ENCODE results near the gene FRMPD4.

The FRMPD4 gene

DNA sequence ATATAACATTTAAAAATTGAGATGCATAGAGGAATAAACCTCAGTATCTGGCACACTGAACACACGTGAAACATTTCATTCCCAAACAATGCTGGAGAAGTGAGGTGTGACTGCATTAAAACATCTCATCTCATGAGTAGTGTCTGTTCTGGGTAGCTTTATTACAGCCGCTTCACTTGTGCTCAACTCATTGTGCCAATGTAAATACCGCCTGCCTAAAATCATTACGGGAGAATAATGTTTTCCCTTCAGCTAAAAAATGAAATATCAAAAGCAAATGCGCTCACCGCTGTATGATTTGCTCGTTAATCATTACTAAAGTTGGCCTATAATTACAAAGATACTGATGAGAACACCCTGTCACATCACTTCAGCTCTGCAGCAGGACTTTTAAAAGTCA is 542.8 kb downstream of the FRMPD4 start:
- no peak for DNase-seq

DNA sequence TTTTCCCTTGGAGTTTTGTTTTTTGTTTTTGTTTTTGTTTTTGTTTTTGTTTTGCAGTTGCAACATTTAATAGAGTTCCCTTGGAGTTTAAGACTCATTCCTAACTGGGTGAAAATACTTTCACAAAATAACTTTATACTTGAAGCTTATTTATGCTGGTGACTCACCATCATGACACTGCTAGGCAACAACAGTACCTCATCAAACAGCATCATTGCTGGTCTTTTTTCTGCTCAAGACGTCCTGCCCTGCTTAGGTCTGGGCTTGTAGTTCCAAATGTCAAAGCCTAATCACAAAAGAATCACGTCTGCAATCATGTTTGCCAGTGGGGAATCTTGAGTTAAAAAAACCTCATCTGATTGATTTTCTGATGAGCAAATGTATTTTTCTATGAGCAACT is 547.3 kb downstream of the FRMPD4 start:
- DNase-seq, result no peak

DNA sequence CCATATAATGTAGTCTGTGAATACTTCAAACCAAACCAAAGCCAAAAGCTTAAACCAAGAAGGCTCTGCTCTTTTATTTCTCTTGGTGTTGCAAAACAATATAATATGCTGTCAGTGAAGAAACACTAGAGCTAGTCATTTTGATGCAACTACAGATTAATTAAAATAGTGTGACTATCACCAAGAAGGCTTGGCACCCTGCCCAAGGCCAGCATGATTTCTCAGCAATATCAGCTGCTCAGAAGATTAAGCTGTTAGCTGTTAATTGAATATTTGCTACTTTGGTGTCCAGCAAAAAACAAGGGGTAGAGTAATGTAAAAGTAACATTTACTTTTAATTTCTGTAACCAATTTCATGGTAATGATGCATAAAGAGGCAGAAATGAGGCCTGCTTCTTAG is 548.1 kb downstream of the FRMPD4 start:
- DNase-seq, result no peak

DNA sequence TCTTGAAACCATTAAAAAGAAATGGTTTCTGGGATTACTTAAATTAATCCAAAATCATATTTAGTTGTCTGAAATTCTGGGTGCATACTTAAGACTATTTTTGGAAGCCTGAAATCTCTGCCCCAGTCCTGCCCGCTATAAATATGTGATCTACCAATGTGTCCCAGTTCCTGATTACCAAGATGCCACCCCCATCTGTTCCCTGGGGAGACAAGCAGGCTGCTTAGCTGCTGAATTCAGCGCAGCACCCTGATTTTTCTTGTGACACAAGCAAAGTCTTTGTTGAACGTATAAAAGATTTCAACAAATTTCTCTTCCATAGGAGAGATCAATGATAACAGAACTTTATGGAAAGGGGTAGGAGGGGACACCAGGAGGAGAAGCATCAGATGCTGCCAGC is 552.4 kb downstream of the FRMPD4 start:
- DNase-seq, result no peak

DNA sequence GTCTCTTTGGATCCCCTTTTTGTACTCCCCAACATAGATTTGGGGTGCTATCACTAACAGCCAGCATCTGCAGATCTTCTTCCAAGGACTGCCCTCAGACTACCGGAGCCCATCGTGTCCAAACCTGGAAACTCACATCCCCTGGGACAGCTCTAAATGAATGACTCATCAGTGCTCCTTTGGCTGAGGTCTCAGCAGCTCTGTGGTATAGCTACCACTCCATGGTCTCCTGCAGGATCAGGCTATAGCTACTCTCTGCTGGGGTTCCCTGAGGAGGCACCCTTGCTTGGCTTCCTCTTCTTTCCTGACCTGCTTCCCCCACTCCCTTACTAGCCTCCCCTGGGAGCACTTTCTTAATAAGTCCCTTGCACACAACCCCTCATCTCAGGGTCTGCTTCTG is 555.5 kb downstream of the FRMPD4 start:
- DNase-seq, result no peak

DNA sequence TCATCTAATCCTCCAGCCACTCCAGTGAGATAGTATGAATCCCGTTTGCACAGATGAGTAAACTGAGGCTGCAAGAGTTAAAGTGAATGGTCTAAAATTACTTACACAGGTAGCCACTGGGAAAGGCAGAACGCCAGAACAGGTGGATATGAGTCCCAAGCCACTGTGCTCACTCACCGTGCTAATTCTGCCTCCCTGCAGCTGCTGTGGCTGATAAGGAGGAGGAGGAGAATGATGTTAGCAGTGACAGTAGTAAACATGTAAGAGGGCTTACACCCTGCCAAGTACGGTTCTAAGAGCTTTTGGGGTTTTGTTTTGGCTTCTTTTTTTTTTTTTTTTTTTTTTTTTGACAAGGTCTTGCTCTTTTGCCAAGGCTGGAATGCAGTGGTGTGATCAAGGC is 562.5 kb downstream of the FRMPD4 start:
- no peak for DNase-seq

DNA sequence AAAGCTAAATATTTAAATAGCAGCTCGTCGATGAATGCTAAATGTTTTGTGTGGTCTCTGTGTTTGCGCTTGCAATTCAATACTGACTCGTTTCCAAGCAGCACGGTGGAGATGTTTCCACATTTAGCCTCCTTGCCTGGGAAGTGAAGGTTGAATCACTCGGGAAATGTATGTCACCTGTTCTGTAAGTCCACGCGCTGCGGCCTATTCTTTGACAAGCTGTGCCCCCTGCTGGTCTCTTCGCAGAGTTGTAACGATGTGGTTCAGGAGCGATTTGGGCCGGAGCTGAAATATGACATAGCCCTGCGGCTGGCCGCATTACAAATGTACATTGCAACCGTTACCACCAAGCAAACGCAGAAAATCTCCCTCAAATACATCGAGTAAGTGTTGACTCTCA is 563.4 kb downstream of the FRMPD4 start:
- peak; percentile 76 for DNase-seq

DNA sequence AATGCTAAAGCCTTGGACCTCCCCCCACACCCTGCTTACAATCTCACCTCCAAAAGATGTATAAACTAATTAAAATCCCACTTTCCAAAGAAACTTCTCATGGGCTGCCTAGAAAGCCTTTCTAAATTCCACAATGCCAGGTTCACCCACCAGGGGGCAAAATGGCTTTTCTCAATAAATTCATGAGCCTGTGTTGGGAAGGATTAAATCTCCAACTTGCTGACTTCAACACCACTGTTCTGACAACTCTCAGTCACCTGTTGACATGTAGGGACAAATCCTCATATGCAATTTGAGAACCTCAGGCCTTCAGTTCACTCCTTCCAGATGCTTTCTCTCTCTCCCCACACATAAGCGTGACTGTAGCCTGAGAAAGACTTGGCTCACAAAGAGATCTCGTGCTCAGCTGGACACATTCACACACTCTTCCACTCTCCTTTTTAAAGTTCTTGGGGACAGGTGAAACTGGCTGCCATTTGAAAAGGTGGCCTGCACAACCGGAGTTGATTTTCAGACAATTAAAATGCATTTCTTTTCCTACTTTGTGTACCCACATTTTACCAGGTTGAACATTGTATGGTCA is 564.3 kb downstream of the FRMPD4 start:
- peak; percentile 10 for DNase-seq

DNA sequence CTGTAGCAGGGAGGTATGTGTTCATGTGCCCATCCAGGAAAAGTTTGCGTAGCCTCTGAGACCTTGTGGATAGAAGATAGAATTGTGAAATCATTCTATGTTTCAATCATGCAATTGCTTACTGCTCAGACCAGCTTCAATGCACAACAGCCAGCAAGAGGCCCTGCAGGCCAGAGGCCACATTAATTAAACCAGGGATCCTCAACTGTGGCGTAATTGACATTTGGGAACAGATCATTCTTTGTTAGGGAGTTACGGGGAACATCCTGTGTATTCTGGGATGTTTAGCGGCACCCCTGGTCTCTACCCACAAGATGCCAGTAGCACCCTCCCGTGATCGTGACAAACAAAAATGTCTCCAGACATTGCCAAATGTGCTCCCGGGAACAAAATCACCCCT is 566.4 kb downstream of the FRMPD4 start:
- DNase-seq, result no peak

DNA sequence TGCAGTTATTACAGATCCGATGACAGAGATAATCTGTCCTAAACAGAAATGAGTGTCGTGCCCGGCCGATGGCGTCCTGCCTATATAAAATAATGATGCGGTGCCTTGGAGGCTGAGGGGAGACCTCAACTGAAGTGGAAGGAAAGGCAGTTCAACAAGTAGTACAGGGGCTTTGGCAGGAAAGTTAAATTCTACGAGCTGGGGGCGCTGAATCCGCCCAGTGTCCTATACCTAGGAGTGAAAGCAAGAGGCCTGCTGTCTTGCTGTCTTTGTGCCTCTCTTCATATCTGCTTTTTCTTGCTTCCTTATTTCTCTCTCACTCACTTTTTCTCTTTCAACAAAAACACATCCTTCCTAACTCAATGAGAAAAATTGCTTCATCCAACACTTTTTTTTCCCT is 570.8 kb downstream of the FRMPD4 start:
- DNase-seq, result no peak

DNA sequence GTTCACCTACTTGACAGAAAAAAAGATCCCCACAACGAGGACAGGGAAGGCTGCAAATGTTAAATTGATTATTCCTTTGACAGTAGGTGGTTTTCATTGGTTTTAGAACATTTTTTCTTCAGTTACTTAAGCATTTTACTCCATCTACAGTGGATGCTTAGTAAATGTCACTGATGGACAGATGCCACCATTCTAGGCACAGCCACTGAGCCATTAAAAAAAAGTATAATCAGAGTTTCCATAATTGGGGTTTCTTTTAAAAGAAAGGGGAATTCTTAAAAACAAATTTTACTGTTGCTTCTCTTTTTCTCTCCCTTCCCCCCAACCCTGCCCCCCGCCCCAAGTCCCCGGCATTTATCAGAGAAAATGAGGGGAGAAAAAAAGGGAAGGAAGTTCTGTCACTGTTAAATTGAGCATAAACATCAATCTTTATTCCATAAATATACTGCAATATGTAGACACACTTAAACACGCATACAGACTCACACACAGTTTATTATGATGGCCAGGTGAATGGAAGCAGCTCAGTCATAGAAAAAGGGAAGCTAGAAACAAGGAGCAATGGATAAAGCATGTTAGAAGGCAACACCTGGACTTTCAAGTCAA is 573.3 kb downstream of the FRMPD4 start:
- DNase-seq, result no peak

DNA sequence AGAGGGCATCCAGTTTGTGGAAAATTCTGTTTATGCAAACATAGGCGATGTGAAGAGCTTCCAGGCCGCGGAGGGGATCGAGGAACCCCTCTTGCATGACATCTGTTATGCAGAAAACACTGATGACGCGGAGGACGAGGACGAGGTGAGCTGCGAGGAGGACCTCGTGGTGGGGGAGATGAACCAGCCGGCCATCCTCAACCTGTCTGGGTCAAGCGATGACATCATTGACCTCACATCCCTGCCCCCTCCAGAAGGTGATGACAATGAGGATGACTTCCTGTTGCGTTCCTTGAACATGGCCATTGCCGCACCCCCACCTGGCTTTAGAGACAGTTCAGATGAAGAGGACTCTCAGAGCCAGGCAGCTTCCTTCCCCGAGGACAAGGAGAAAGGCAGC is 578.3 kb downstream of the FRMPD4 start:
- no peak for DNase-seq

DNA sequence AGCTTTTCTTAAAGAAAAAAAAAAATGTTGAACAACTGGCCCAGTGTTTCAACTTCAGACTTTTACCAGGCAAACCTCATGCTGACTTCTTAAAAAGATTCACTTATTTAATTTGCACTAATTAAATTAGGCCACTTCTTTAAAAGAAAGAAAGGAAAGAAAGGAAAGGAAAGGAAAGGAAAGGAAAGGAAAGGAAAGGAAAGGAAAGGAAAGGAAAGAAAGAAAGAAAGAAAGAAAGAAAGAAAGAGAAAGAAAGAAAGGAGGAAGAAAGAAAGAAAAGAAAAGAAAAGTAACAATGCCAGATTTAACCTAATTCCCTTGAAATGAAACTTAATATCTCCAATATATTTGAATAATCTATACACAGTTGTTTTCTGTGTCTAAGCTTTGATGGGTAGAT is 581.6 kb downstream of the FRMPD4 start:
- no peak for DNase-seq

DNA sequence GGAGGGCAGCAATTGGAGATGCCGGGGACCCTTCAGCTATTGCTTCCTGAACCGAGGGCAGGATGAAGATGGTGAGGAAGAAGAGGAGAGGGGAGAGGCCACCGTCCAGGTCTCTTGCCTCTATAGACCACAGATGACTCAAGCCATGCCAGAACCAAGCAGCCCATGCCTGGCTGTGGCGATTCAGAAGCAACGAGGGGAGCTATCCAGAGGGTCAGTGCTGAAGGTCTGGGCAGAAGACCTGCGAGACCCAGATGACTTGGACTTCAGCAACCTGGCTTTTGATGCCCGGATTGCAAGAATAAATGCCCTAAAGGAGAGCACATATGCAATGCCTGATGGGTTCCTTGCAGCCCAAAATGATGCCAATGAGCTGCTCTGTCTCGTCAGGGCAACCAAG is 582.8 kb downstream of the FRMPD4 start:
- DNase-seq, result peak; percentile 17

DNA sequence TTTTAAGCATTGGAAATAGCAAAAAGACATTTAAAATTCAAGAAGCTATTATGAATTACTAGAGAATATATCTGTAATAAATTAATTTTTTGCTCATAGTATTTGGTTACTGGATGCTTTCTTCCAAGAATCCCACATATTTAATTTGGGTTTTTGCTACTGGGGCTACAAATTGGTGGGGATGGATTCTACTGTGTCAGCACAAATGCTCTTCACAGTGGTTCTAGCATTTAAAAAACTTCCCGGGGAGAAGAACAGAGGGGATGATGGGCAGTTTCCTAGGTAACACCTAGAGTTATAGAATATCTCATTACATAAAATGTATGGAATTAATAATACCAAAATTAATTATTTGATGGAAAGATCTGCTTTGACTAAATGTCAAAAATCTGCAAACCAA is 584.0 kb downstream of the FRMPD4 start:
- DNase-seq, result no peak

DNA sequence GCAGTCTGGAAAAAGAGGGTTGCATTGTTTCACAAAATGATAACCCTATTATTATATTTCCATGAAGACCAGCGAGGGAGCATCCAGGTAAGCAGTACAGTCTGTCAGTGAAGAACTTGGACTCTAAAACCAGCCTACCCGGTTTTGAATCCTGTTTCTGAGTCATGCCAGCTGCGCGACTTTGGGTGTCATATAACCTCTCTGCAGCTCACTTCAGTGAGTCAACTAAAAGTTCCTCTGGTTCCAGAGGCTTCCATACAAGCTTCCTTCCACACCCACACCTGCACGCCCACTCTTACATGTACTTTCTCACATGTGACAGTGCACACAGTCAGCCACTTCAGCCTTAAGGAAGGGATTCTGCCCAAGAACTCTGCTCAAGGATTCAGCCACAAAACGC is 603.1 kb downstream of the FRMPD4 start:
- DNase-seq, result no peak

DNA sequence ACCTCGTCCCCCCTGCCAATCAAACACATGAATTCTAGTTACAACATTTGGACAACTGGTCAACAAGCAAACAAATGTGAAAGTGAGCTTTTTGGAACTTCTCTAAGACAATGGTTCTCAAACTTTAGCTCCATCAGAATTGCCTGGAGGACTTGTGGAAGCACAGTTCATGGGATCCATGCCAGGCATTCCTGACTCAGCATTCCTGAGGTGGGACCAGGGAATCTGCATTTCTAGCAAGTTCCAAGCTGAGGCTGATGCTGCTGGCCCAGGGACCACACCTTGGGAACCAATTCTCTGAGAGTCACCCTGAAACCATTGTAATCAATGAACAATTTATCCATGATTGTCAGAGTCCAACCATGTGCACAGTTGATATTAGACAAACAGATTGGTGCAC is 609.2 kb downstream of the FRMPD4 start:
- DNase-seq, result no peak

DNA sequence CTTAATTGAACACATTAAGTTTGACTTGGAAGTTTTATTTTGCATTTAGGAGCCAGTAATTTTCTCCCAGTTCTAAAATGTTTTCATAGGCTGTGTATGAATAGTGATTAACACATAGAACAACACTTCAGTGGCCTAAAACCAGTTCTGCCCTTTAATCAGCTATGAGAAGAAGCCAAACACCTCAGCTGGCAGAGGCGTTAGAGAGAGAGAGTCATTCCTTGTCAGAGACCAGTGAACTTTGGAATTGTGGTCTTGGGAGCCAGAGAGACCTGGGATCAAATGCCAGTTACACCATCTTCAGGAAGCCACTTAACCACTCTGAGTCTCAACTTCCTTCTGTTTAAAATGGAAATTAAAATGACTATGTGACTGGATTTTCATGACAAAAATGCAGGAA is 613.6 kb downstream of the FRMPD4 start:
- DNase-seq, result no peak

DNA sequence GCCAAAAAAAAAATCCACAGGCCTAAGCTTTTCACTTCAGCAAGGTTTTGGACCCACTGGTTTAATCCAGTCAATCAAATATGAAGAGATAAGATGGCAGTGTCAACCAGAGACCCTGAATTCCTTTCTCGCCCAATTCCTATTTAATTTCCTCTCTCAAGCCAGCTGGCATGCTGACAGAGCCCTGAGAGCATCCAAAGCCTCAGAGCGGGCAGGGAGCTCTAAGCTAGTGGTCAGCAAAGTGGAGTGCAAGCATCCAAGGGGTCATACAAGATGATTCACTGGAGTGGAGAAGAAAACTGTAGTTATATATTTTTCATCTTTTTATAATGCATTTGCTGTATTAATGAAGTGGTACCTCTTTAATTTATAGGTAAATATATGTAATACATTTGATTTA is 615.1 kb downstream of the FRMPD4 start:
- no peak for DNase-seq

DNA sequence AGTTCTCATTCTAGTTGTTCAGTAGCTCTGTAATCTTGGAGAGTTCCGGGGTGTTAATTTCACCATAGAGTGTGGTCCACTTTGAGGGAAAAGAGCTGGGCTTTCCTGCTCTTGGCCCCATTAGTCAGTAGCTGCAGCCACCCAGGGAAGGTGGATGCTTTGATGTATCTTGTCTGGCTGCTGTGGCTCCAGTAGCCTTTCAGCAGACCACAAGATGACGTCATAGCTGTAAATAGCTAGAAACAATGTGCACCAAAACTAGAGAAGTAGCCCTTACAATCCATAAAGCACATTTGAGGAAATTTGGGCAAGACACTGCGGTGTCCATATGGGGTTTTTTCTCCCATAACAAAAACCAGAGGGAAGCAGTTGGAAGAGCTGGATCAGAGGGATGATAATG is 620.0 kb downstream of the FRMPD4 start:
- no peak for DNase-seq

DNA sequence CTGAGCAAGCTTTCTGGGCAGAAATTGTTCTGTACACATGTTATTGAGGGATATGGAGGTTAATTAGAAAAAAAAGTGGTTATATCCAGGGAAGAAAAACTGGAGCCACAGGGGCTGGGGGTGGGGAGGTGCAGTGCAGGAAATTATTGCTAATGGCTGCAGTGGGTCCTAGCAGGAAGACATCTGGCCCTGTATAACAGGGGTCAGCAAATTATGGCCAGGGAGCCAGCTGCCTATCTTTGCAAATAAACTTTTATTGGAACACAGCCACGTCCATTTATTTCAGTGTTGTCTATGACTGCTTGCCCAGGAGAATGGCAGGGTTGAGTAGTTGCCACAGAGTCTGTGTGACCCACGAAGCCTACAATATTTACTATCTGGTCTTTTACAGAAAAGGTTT is 629.6 kb downstream of the FRMPD4 start:
- DNase-seq, result no peak

DNA sequence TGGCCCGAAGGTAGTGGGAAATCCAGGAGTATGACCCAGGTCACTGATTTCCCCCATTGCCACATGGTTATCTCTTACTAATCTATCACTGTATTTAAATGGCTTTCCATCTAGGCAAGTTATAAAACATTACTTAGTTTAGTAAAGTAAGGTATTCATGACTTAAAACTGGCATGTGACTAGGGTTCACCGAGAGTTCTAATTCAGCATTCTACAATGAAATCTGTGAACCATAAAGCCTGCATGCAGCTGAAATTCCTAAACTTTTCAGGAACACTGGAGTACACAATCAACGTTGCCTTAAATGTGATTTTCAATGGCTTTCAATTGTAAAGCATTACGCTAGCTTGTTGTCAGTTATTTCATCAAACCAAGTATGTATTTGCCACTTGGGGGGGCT is 630.2 kb downstream of the FRMPD4 start:
- no peak for DNase-seq

DNA sequence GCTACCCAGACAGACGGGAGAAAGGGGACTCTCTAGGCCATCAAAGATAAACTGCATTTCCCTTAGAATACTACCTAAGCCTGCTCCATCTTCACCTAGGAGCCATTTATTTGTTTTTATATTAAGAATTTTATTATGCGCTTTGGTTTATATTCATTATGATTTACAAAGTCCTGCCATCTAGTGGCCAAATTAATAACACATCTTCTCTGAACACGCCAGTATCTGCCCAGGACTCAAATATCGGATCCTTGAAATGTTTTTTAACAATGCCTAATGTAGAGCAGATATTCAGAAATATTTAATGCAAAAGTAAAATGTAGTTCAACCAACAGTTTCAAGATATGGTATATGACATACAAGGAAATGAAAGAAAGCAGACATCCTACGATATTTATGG is 632.2 kb downstream of the FRMPD4 start:
- peak; percentile 51 for DNase-seq

DNA sequence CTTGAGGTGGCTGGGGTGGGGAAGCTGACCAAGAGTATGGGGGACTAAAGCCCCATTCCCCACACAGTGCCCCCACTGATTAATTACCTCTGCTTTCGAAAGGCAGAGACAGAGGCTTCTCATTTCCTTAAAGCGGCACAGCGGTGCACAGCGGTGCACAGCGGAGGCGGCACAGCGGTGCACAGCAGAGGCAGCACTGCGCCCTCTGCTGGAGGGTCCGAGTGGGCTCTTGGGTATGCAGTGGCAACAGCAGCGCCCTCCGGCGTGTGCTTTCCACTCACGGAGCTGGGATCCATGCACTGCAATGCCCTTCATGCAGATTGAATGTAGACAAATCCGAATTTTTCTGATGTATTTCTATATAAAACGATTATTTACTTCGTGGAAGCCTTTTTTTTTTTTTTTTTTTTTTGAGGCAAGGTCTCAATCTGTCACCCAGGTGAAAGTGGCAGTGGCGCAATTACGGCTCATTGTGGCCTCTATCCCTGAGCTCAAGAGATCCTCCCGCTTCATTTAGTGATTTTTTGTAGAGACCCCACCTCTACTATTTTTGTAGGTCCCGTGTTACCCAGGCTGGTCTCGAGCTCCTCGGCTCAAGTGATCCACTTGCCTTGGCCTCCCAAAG is 633.3 kb downstream of the FRMPD4 start:
- DNase-seq, result peak; percentile 35

All from eye (tissue), 1 donor.